ENCODE measurements around the gene SLC4A1AP. TPM values are rescaled to one million over a fixed set of nuclear protein-coding genes. Genes with fewer than 3 reads are reported as not detected.

Gene SLC4A1AP
- total RNA-seq, 2 experiments from 2014 or later, result 19.1 to 19.3 TPM

GRCh38 chr2:27729614-27730013, 65.9 kb downstream of the SLC4A1AP start:
- CTCF ChIA-PET, result interaction anchor here (1.3 to 2.6 kb wide), 3 partner anchors 25 to 46 kb away, joined by 3 to 7 read pairs (median 5); no protein-coding TSS in a partner anchor
- no peak for TF ChIP-seq CTCF (IDR thresholded peaks at IDR 0.05)
- intact Hi-C loops (cut with micrococcal nuclease), result no loop called here
- POLR2A ChIA-PET, result interaction anchor here (1.5 to 1.7 kb wide), 2 partner anchors 10 to 13 kb away, joined by 4 read pairs; no protein-coding TSS in a partner anchor
- peaks cover 1% of the 10 kb centered on the region for H3K36me3 Mint-ChIP-seq (ENCODE audit: low read depth)
- DNase-seq (no peak), ATAC-seq (no peak)
- no peak overlapping the region for H3K27ac Mint-ChIP-seq
- H3K9me3 Mint-ChIP-seq, result peaks cover 1% of the 10 kb centered on the region
- no peak overlapping the region for H3K4me3 Mint-ChIP-seq
- H3K27me3 Mint-ChIP-seq, result no peaks in the 10 kb centered on the region
- H3K4me1 Mint-ChIP-seq (ENCODE audit: low read depth), result peaks cover 8% of the 10 kb centered on the region

GRCh38 chr2:27730261-27730662, 66.6 kb downstream of the SLC4A1AP start:
- Mint-ChIP-seq H3K4me1 (ENCODE audit: low read depth) (peaks cover 12% of the 10 kb centered on the region), H3K27ac (no peak overlapping the region), H3K9me3 (peaks cover 4% of the 10 kb centered on the region), H3K4me3 (no peak overlapping the region), H3K27me3 (no peaks in the 10 kb centered on the region), H3K36me3 (ENCODE audit: low read depth) (peaks cover 4% of the 10 kb centered on the region)
- CTCF ChIA-PET, result interaction anchor here (1.3 to 2.6 kb wide), 3 partner anchors 24 to 46 kb away, joined by 3 to 7 read pairs (median 5); no protein-coding TSS in a partner anchor
- intact Hi-C loops (cut with micrococcal nuclease), result no loop called here
- no peak for TF ChIP-seq CTCF (IDR thresholded peaks at IDR 0.05)
- ATAC-seq (no peak), DNase-seq (no peak)
- POLR2A ChIA-PET, result interaction anchor here (1.5 to 1.7 kb wide), 2 partner anchors 10 to 14 kb away, joined by 4 read pairs; no protein-coding TSS in a partner anchor

- peaks cover 16% of the 10 kb centered on the region for H3K4me1 Mint-ChIP-seq (ENCODE audit: low read depth)
- no peak for TF ChIP-seq CTCF (IDR thresholded peaks at IDR 0.05)
- H3K27me3 Mint-ChIP-seq, result no peaks in the 10 kb centered on the region
- H3K9me3 Mint-ChIP-seq, result peaks cover 4% of the 10 kb centered on the region
- no peak overlapping the region for H3K27ac Mint-ChIP-seq
- no peak for ATAC-seq
- peaks cover 4% of the 10 kb centered on the region for H3K36me3 Mint-ChIP-seq (ENCODE audit: low read depth)
- DNase-seq, result no peak
- ChIA-PET POLR2A (no interaction called here), CTCF (interaction anchor here (1.6 to 2.6 kb wide), 4 partner anchors 8 to 48 kb away, joined by 4 to 11 read pairs (median 6); no protein-coding TSS in a partner anchor)
- no peak overlapping the region for H3K4me3 Mint-ChIP-seq
- intact Hi-C loops (cut with micrococcal nuclease), result no loop called here
These were observed 67.4 kb downstream of the SLC4A1AP start for GRCh38 chr2:27730980-27731691.

- ChIA-PET POLR2A (no interaction called here), CTCF (no interaction called here)
- intact Hi-C loops (cut with micrococcal nuclease), result no loop called here
- peaks cover 4% of the 10 kb centered on the region for H3K36me3 Mint-ChIP-seq (ENCODE audit: low read depth)
- H3K9me3 Mint-ChIP-seq, result peaks cover 4% of the 10 kb centered on the region
- H3K4me3 Mint-ChIP-seq, result no peak overlapping the region
- DNase-seq, result no peak
- no peak for TF ChIP-seq CTCF (IDR thresholded peaks at IDR 0.05)
- H3K4me1 Mint-ChIP-seq (ENCODE audit: low read depth), result peaks cover 14% of the 10 kb centered on the region
- H3K27ac Mint-ChIP-seq, result no peak overlapping the region
- no peaks in the 10 kb centered on the region for H3K27me3 Mint-ChIP-seq
- no peak for ATAC-seq
These were observed 70.6 kb downstream of the SLC4A1AP start for GRCh38 chr2:27734305-27734704.

GRCh38 chr2:27735263-27735904, 71.7 kb downstream of the SLC4A1AP start:
- CTCF ChIA-PET, result interaction anchor here (2.0 kb wide), 3 partner anchors 12 to 31 kb away, joined by 5 to 11 read pairs (median 8); no protein-coding TSS in a partner anchor
- POLR2A ChIA-PET, result interaction anchor here (1.3 kb wide), 1 partner anchor 10 kb away, joined by 6 read pairs; no protein-coding TSS in a partner anchor
- intact Hi-C loops (cut with micrococcal nuclease), result no loop called here
- DNase-seq (peak; percentile 82), ATAC-seq (peak; percentile 94)
- no peak for TF ChIP-seq CTCF (IDR thresholded peaks at IDR 0.05)
- H3K36me3 Mint-ChIP-seq (ENCODE audit: low read depth), result peaks cover 4% of the 10 kb centered on the region
- H3K27me3 Mint-ChIP-seq, result no peaks in the 10 kb centered on the region
- H3K4me3 Mint-ChIP-seq, result peak overlapping the region; percentile 57
- H3K4me1 Mint-ChIP-seq (ENCODE audit: low read depth), result peaks cover 14% of the 10 kb centered on the region
- peaks cover 4% of the 10 kb centered on the region for H3K9me3 Mint-ChIP-seq
- H3K27ac Mint-ChIP-seq, result peak overlapping the region; percentile 78

Data from activated CD8-positive, alpha-beta T cell treated with anti-CD3 and anti-CD28 coated beads for 36 hours (primary cell).